Neural progenitor cell (in vitro differentiated cells): Measurements from ENCODE around the gene CINP. TPM values are rescaled to one million over a fixed set of nuclear protein-coding genes. Genes with fewer than 3 reads are reported as not detected.
A peak's percentile ranks its signal among the peaks of the same experiment; 100 is the strongest.

Experiments used
- DNase-seq: peaks from one replicate; pipeline ENCODE4 v3.0.0-alpha.2; 2016; ENCODE audit warnings: low spot score
- H2AFZ ChIP-seq: fragments of 200-600 bp; sonication (generic); replicated peaks from 2 replicates; pipeline ENCODE4 v1.6.1; 2016; ENCODE audit warnings: antibody characterized with exemption
- H3F3A ChIP-seq: fragments of 200-600 bp; sonication (generic); 2 replicates; pipeline ENCODE4 v1.6.1; 2016; ENCODE audit warnings: antibody characterized with exemption, low read depth
- H3K27ac ChIP-seq: fragments of 200-600 bp; sonication (generic); 2 replicates; pipeline ENCODE4 v1.5.1; 2016; ENCODE audit warnings: mild to moderate bottlenecking
- H3K27me3 ChIP-seq: fragments of 200-600 bp; sonication (generic); 2 replicates; pipeline ENCODE4 v1.6.1; 2016; ENCODE audit warnings: mild to moderate bottlenecking, moderate library complexity
- H3K36me3 ChIP-seq: fragments of 200-600 bp; sonication (generic); 2 replicates; pipeline ENCODE4 v1.5.1; 2016
- H3K4me1 ChIP-seq: fragments of 200-600 bp; sonication (generic); 2 replicates; pipeline ENCODE4 v1.6.1; 2016; ENCODE audit warnings: mixed run types
- H3K4me2 ChIP-seq: fragments of 200-600 bp; sonication (generic); 2 replicates; pipeline ENCODE4 v1.6.1; 2016
- H3K4me3 ChIP-seq: fragments of 200-600 bp; sonication (generic); 2 replicates; pipeline ENCODE4 v1.5.1; 2016
- H3K79me2 ChIP-seq: fragments of 200-600 bp; sonication (generic); 2 replicates; pipeline ENCODE4 v1.6.1; 2016; ENCODE audit warnings: low read depth
- H3K9ac ChIP-seq: fragments of 200-600 bp; sonication (generic); 2 replicates; pipeline ENCODE4 v1.6.1; 2016
- H3K9me3 ChIP-seq: fragments of 200-600 bp; sonication (generic); 2 replicates; pipeline ENCODE4 v1.5.1; 2016; ENCODE audit warnings: low read depth
- H4K20me1 ChIP-seq: fragments of 200-600 bp; sonication (generic); 2 replicates; pipeline ENCODE4 v1.6.1; 2016; ENCODE audit warnings: low read depth
- H3K27ac Mint-ChIP-seq: 3 replicates; pipeline ENCODE4 v1.8.0; 2021; ENCODE audit warnings: mixed read lengths
- H3K27me3 Mint-ChIP-seq: 2 replicates; pipeline ENCODE4 v1.8.0; 2022; ENCODE audit warnings: low read depth, mild to moderate bottlenecking, inconsistent platforms, moderate library complexity, mixed read lengths; ENCODE audit not compliant: insufficient read depth
- H3K36me3 Mint-ChIP-seq: 3 replicates; pipeline ENCODE4 v1.8.0; 2021; ENCODE audit warnings: mixed read lengths
- H3K4me1 Mint-ChIP-seq: 3 replicates; pipeline ENCODE4 v1.8.0; 2021; ENCODE audit warnings: mixed read lengths
- H3K4me3 Mint-ChIP-seq: 3 replicates; pipeline ENCODE4 v1.8.0; 2021; ENCODE audit warnings: mild to moderate bottlenecking, moderate library complexity, mixed read lengths
- H3K9me3 Mint-ChIP-seq: 3 replicates; pipeline ENCODE4 v1.8.0; 2020; ENCODE audit warnings: mixed read lengths
- CTCF ChIP-seq: fragments of 200-600 bp; sonication (generic); IDR thresholded peaks from 2 replicates; pipeline ENCODE4 v1.5.1; 2017; ENCODE audit warnings: antibody characterized with exemption, mild to moderate bottlenecking
- EZH2 ChIP-seq: fragments of 200-600 bp; sonication (generic); IDR thresholded peaks from 2 replicates; pipeline ENCODE4 v1.6.1; 2017; ENCODE audit warnings: antibody characterized with exemption, mild to moderate bottlenecking, moderate library complexity
- EZH2phosphoT487 ChIP-seq: fragments of 200-600 bp; sonication (generic); IDR thresholded peaks from 2 replicates; pipeline ENCODE4 v1.6.1; 2017; ENCODE audit warnings: antibody characterized with exemption
- total RNA-seq: library from RNA; depleted of rRNA; stranded (reverse); fragments of >200 nt; gene quantifications from 2 replicates; pipeline ENCODE4 v1.2.3, GENCODE V29; 2015; ENCODE audit warnings: low replicate concordance

Gene CINP
- total RNA-seq, 1 donor from 2014 or later, result 53.5 TPM

DNA sequence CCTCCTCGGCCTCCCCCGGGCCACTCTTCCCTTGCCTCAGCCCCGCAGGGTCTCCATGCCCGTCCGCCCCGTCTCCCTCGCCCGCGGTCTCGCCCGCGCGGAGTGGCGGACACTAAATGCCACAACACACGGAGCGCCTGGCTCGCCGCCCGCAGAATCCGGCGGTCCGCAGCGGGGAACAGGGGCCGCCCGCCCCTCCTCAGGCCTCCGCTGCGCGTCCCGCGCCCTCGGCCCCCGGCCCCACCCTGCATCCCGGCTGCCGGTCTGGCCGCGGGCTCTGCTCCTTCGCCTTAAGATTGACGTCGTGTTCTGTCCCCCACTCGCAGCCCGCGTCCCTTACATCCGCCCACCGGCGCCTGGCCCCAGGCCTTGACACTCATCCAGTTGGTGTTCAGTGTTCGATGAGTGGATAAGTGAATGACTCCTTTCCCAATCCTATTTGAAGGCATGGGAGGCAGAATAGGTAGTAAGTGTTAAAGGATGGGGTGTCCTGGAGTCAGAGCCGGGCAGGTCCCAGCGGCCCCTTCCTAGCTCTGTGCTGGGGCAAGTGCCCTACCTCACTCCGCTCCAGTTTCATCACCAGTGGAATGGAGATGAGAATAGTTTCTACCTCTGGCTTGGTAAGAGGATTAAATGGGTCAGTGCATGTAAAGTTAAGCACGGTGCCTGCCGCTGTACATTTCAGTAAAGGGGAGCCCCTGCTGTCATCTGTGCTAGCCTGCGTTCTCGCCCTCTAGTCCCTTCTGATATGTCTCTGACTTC is 673 bp upstream of the CINP start:
- peak overlapping the region; percentile 34 for H3K9ac ChIP-seq
- H3K4me1 ChIP-seq, result peaks cover 15% of the 10 kb centered on the region
- peaks cover 53% of the 10 kb centered on the region for H3K79me2 ChIP-seq
- Mint-ChIP-seq H3K9me3 (no peaks in the 10 kb centered on the region), H3K36me3 (no peaks in the 10 kb centered on the region), H3K27ac (peak overlapping the region; percentile 76), H3K4me3 (no peak overlapping the region), H3K4me1 (peaks cover 11% of the 10 kb centered on the region), H3K27me3 (peaks cover 3% of the 10 kb centered on the region)
- peaks cover 9% of the 10 kb centered on the region for H4K20me1 ChIP-seq
- H3K4me2 ChIP-seq, result peak overlapping the region; percentile 94
- TF ChIP-seq EZH2, result peak; percentile 29
- TF ChIP-seq CTCF, result no peak
- TF ChIP-seq EZH2phosphoT487, result no peak
- peaks cover 12% of the 10 kb centered on the region for H3F3A ChIP-seq
- peak overlapping the region; percentile 83 for H3K4me3 ChIP-seq
- H3K27ac ChIP-seq, result no peak overlapping the region
- DNase-seq, result peak; percentile 46
- no peaks in the 10 kb centered on the region for H3K36me3 ChIP-seq
- no peaks in the 10 kb centered on the region for H3K9me3 ChIP-seq
- H3K27me3 ChIP-seq, result no peaks in the 10 kb centered on the region
- peak overlapping the region; percentile 94 for H2AFZ ChIP-seq

- peak; percentile 8 for DNase-seq
- Mint-ChIP-seq H3K4me3 (peak overlapping the region; percentile 96), H3K27ac (peak overlapping the region; percentile 40), H3K9me3 (no peaks in the 10 kb centered on the region), H3K4me1 (peaks cover 11% of the 10 kb centered on the region), H3K36me3 (peaks cover 2% of the 10 kb centered on the region), H3K27me3 (peaks cover 3% of the 10 kb centered on the region)
- H3K9me3 ChIP-seq, result no peaks in the 10 kb centered on the region
- H3K9ac ChIP-seq, result peak overlapping the region; percentile 77
- H3K4me1 ChIP-seq, result peaks cover 15% of the 10 kb centered on the region
- TF ChIP-seq CTCF (no peak), EZH2phosphoT487 (no peak), EZH2 (no peak)
- peak overlapping the region; percentile 94 for H3K4me2 ChIP-seq
- peak overlapping the region; percentile 83 for H3K4me3 ChIP-seq
- no peaks in the 10 kb centered on the region for H3K36me3 ChIP-seq
- H3K79me2 ChIP-seq, result peaks cover 44% of the 10 kb centered on the region
- H3K27ac ChIP-seq, result no peak overlapping the region
- H2AFZ ChIP-seq, result peak overlapping the region; percentile 94
- H4K20me1 ChIP-seq, result peaks cover 9% of the 10 kb centered on the region
- peaks cover 12% of the 10 kb centered on the region for H3F3A ChIP-seq
- no peaks in the 10 kb centered on the region for H3K27me3 ChIP-seq
Measured at GRCh38 chr14:102362084-102362483, 606 bp downstream of the CINP start.

DNA sequence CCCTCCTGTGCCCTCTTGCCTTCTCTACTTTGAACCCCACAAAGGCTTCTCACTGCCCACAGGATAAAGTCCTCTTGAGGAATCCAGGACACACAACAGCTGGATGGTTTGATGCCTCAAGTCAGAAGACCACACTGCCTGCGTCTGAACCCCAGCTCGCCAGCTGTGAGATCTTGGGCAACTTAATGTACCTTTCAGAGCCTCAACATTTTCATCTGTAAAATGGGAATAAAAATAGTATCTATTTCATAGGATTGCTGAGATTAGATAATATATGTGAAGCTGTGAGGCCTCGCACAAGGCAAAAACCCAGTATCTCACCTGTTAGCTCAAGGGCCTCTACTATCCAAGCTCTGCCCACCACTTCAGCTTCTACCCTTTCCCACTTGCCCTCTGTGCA is 2.3 kb downstream of the CINP start:
- no peaks in the 10 kb centered on the region for H3K9me3 ChIP-seq
- no peak for DNase-seq
- H3K27ac ChIP-seq, result no peak overlapping the region
- no peak overlapping the region for H3K9ac ChIP-seq
- H3K27me3 Mint-ChIP-seq, result peaks cover 3% of the 10 kb centered on the region
- peaks cover 15% of the 10 kb centered on the region for H3K4me1 ChIP-seq
- H3K79me2 ChIP-seq, result peaks cover 30% of the 10 kb centered on the region
- peaks cover 12% of the 10 kb centered on the region for H3F3A ChIP-seq
- H3K27ac Mint-ChIP-seq, result no peak overlapping the region
- no peaks in the 10 kb centered on the region for H3K27me3 ChIP-seq
- H2AFZ ChIP-seq, result no peak overlapping the region
- H3K36me3 ChIP-seq, result no peaks in the 10 kb centered on the region
- TF ChIP-seq CTCF, result no peak
- no peak for TF ChIP-seq EZH2
- H3K36me3 Mint-ChIP-seq, result peaks cover 7% of the 10 kb centered on the region
- H3K9me3 Mint-ChIP-seq, result no peaks in the 10 kb centered on the region
- peak overlapping the region; percentile 61 for H3K4me3 Mint-ChIP-seq
- peaks cover 9% of the 10 kb centered on the region for H4K20me1 ChIP-seq
- H3K4me2 ChIP-seq, result no peak overlapping the region
- H3K4me1 Mint-ChIP-seq, result peaks cover 11% of the 10 kb centered on the region
- no peak overlapping the region for H3K4me3 ChIP-seq
